Measurements from ENCODE around the gene MTUS2. TPM values are rescaled to one million over a fixed set of nuclear protein-coding genes. Genes with fewer than 3 reads are reported as not detected.

Gene MTUS2
- total and polyA plus RNA-seq, 9 of the 15 experiments (the other 6 are each of a cell fraction or from before 2014, with no cell fraction given): 0.01 to 0.28 (median 0.06) TPM; not detected in 1

DNA sequence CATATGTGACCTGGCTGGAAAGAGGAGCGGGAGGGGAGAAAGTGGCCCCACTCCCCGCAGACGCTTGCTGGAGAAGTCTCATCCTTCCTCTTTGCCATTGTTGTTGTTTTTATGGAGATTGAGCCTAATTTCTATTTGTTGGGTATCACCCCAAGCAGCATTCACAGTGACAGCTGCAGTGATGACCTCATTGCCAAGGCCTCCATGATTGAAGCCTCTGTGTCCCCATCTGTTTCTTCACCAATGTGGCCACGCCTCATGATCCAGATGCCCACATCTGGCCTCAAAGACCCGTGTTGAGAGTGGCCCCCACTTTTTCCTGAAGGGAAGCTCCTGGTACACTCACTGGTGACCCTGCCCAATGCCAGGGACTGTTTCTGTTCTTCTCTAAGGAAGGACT lies 621.2 kb downstream of the MTUS2 start:
- BruUV-seq (replicated peaks): no TSS peak
- Histone ChIP-seq H3K79me2 (ENCODE audit: control insufficient read depth, insufficient read depth, low read length) (no peaks in the 10 kb centered on the region), H3K4me1 (replicated peaks in 1 of 2; ENCODE audit: control insufficient read depth in 2 of 2, insufficient read depth in 2 of 2, low read length in 2 of 2) (no peaks in the 10 kb centered on the region), H2AFZ (ENCODE audit: low read depth, low read length) (no peak overlapping the region), H3K9me3 (replicated peaks; ENCODE audit: control insufficient read depth, insufficient read depth, low read depth, low read length) (no peaks in the 10 kb centered on the region), H3K36me3 (ENCODE audit: control insufficient read depth, insufficient read depth, low read length) (no peaks in the 10 kb centered on the region), H3K4me3 (no peak overlapping the region), H3K9ac (ENCODE audit: insufficient read depth in 1 of 2, low read depth in 2 of 2, low read length in 2 of 2) (no peak overlapping the region), H3K4me2 (ENCODE audit: insufficient read depth, low read length) (no peak overlapping the region), H3K27ac (ENCODE audit: extremely low read depth, low read depth, low read length) (no peak overlapping the region), H4K20me1 (replicated peaks; ENCODE audit: control insufficient read depth, insufficient read depth, low read length) (no peaks in the 10 kb centered on the region), H3K27me3 (ENCODE audit: control insufficient read depth in 2 of 2, insufficient read depth in 2 of 2, low read length in 2 of 2) (peaks cover 0 to 4% of the 10 kb centered on the region in 2 experiments; a peak in 2 of 5 replicates), H3K9me1 (ENCODE audit: control insufficient read depth, insufficient read depth, low read length) (no peaks in the 10 kb centered on the region)
- ChIA-PET POLR2A (no interaction called here), CTCF (ENCODE audit: low intra/inter-chr PET ratio) (no interaction called here)
- DNase-seq (ENCODE audit: extremely low read depth in 1 of 4, low spot score in 3 of 4) (no peak), ATAC-seq (no peak), FAIRE-seq (no peak)
- in situ Hi-C loops (cut with MboI): no loop called here
- WGBS (ENCODE audit: insufficient coverage, low coverage, missing lambda C conversion rate): 60% methylated on average over 1 of the region's 5 CpGs
- intact Hi-C loops (cut with micrococcal nuclease): no loop called here
- TF ChIP-seq, protein P1, sequence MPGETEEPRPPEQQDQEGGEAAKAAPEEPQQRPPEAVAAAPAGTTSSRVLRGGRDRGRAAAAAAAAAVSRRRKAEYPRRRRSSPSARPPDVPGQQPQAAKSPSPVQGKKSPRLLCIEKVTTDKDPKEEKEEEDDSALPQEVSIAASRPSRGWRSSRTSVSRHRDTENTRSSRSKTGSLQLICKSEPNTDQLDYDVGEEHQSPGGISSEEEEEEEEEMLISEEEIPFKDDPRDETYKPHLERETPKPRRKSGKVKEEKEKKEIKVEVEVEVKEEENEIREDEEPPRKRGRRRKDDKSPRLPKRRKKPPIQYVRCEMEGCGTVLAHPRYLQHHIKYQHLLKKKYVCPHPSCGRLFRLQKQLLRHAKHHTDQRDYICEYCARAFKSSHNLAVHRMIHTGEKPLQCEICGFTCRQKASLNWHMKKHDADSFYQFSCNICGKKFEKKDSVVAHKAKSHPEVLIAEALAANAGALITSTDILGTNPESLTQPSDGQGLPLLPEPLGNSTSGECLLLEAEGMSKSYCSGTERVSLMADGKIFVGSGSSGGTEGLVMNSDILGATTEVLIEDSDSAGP (CRISPR knock-in tag; IDR thresholded peaks at IDR 0.05): no peak
- no peak for TF ChIP-seq ELF2 (CRISPR knock-in tag; IDR thresholded peaks at IDR 0.05)
- TF ChIP-seq ZNF212 (CRISPR knock-in tag; IDR thresholded peaks at IDR 0.05): no peak
- TF ChIP-seq FUS (optimal IDR thresholded peaks at IDR 0.05; ENCODE audit: low read depth, low read length): no peak
- TF ChIP-seq, protein P2, sequence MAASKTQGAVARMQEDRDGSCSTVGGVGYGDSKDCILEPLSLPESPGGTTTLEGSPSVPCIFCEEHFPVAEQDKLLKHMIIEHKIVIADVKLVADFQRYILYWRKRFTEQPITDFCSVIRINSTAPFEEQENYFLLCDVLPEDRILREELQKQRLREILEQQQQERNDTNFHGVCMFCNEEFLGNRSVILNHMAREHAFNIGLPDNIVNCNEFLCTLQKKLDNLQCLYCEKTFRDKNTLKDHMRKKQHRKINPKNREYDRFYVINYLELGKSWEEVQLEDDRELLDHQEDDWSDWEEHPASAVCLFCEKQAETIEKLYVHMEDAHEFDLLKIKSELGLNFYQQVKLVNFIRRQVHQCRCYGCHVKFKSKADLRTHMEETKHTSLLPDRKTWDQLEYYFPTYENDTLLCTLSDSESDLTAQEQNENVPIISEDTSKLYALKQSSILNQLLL (CRISPR knock-in tag; IDR thresholded peaks at IDR 0.05; ENCODE audit: borderline replicate concordance): no peak
- TF ChIP-seq SIN3A (IDR thresholded peaks at IDR 0.05; ENCODE audit: borderline replicate concordance in 2 of 2, control insufficient read depth in 1 of 2, low read depth in 2 of 2, low read length in 2 of 2): no peak
- TF ChIP-seq ZZZ3 (IDR thresholded peaks at IDR 0.05): no peak
- no peak for TF ChIP-seq ZNF695 (CRISPR knock-in tag; IDR thresholded peaks at IDR 0.05)
- TF ChIP-seq MAFF (IDR thresholded peaks at IDR 0.05; ENCODE audit: low read length): no peak

Data from K562 (cell line).